Sigmoid colon (tissue), 4 donors: ENCODE data around the gene RASGRF2.

Experiments used
- POLR2A ChIP-seq, 2 donors: fragments of 450-650 bp; IDR thresholded peaks; one replicate each; pipeline ENCODE4 v1.6.1; 2016; ENCODE audit warnings: antibody characterized with exemption in 2 of 2, mild to moderate bottlenecking in 2 of 2, moderate library complexity in 2 of 2
- POLR2AphosphoS5 ChIP-seq, 4 donors: sonication (generic); formaldehyde crosslinking; IDR thresholded peaks; one replicate each; pipeline ENCODE4 v1.6.1; 2017; ENCODE audit warnings: antibody characterized with exemption in 4 of 4
- TF ChIP-seq, protein P1 (sequence below), 4 experiments: fragments of 450-650 bp in 3 of 4; fragments of 200-600 bp in 1 of 4; IDR thresholded peaks; one replicate each; pipeline ENCODE4 v1.5.1; 2016 to 2019; ENCODE audit warnings: antibody characterized with exemption in 4 of 4, mild to moderate bottlenecking in 3 of 4, moderate library complexity in 2 of 4

DNA sequence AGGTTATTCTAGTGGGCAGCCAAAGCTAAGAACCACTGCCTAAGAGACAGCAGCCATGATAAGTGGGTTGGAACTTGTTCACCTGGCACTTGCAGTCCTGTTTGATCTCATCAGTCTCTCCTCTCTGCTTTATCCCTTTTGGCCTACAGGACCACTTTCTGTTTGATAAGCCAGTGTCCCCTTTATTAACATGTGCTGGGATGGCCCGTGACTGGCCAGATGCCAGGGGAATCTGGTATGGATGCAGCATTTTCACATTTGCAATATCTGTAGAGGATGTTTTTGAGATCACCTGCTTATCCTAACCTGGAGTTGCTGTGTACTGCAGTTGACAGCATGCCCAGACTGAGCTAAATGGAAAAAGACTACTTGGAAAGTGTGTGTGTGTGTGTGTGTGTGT, 296.6 kb downstream of the RASGRF2 start:
- TF ChIP-seq POLR2AphosphoS5 (IDR thresholded peaks at IDR 0.05) = no peak
- TF ChIP-seq, protein P1, sequence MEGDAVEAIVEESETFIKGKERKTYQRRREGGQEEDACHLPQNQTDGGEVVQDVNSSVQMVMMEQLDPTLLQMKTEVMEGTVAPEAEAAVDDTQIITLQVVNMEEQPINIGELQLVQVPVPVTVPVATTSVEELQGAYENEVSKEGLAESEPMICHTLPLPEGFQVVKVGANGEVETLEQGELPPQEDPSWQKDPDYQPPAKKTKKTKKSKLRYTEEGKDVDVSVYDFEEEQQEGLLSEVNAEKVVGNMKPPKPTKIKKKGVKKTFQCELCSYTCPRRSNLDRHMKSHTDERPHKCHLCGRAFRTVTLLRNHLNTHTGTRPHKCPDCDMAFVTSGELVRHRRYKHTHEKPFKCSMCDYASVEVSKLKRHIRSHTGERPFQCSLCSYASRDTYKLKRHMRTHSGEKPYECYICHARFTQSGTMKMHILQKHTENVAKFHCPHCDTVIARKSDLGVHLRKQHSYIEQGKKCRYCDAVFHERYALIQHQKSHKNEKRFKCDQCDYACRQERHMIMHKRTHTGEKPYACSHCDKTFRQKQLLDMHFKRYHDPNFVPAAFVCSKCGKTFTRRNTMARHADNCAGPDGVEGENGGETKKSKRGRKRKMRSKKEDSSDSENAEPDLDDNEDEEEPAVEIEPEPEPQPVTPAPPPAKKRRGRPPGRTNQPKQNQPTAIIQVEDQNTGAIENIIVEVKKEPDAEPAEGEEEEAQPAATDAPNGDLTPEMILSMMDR (IDR thresholded peaks at IDR 0.05) = no peak
- no peak for TF ChIP-seq POLR2A (IDR thresholded peaks at IDR 0.05)
